ENCODE results near the gene FRAT1. TPM values are rescaled to one million over a fixed set of nuclear protein-coding genes. Genes with fewer than 3 reads are reported as not detected.

The FRAT1 gene
- total RNA-seq, 1 experiment from 2014 or later, result 1.7 TPM

GRCh38 chr10:97358349-97358748 is 39.3 kb downstream of the FRAT1 start:
- ChIA-PET POLR2A (no interaction called here), CTCF (no interaction called here), RAD21 (ENCODE audit: low non-redundant PET in 1 of 2, low total read pairs in 2 of 2, uncharacterized antibody in 2 of 2, unreplicated experiment in 2 of 2) (no interaction called here)
- Histone ChIP-seq H2AFZ (ENCODE audit: low read depth, low read length, poor library complexity, severe bottlenecking) (no peak overlapping the region), H3K27me3 (ENCODE audit: insufficient read depth, low read length) (no peaks in the 10 kb centered on the region), H3K27ac (ENCODE audit: low read depth, low read length) (no peak overlapping the region), H3K9me3 (ENCODE audit: control insufficient read depth in 1 of 2, insufficient read depth in 1 of 2, low read depth in 1 of 2, low read length in 2 of 2) (no peaks in the 10 kb centered on the region), H3K36me3 (ENCODE audit: control insufficient read depth in 1 of 2, insufficient read depth in 2 of 2, low read length in 2 of 2) (peaks cover 21 to 60% of the 10 kb centered on the region in 2 experiments), H3K4me3 (replicated peaks in 1 of 2; ENCODE audit: low read depth in 1 of 2, low read length in 2 of 2) (no peak overlapping the region), H3K4me2 (ENCODE audit: low read length) (no peak overlapping the region), H3K9ac (ENCODE audit: low read length) (no peak overlapping the region), H3K4me1 (ENCODE audit: control insufficient read depth in 1 of 2, insufficient read depth in 2 of 2, low read length in 2 of 2) (no peaks in the 10 kb centered on the region), H4K20me1 (ENCODE audit: insufficient read depth) (no peaks in the 10 kb centered on the region), H3K9me2 (ENCODE audit: insufficient read depth) (no peaks in the 10 kb centered on the region), H3K79me2 (ENCODE audit: insufficient read depth, low read length) (no peaks in the 10 kb centered on the region)
- TF ChIP-seq ZNF274 (IDR thresholded peaks at IDR 0.05; ENCODE audit: low read depth, low read length) (no peak), POLR2A (IDR thresholded peaks at IDR 0.05; ENCODE audit: borderline replicate concordance, extremely low read depth, insufficient read depth, insufficient read length) (no peak)
- no peak for DNase-seq (ENCODE audit: low read depth, low spot score)
- intact Hi-C loops (cut with micrococcal nuclease), result loop anchor here (5.0 kb wide), 1 partner anchor 286 kb away; no protein-coding TSS in a partner anchor
- no TSS peak for BruUV-seq (replicated peaks)
- no peak for ATAC-seq

- intact Hi-C loops (cut with micrococcal nuclease), result loop anchor here (5.0 kb wide), 1 partner anchor 286 kb away; no protein-coding TSS in a partner anchor
- ChIA-PET CTCF (no interaction called here), POLR2A (no interaction called here), RAD21 (ENCODE audit: low non-redundant PET in 1 of 2, low total read pairs in 2 of 2, uncharacterized antibody in 2 of 2, unreplicated experiment in 2 of 2) (no interaction called here)
- Histone ChIP-seq H3K4me2 (ENCODE audit: low read length) (no peak overlapping the region), H3K9me3 (ENCODE audit: control insufficient read depth in 1 of 2, insufficient read depth in 1 of 2, low read depth in 1 of 2, low read length in 2 of 2) (no peaks in the 10 kb centered on the region), H3K4me1 (ENCODE audit: control insufficient read depth in 1 of 2, insufficient read depth in 2 of 2, low read length in 2 of 2) (no peaks in the 10 kb centered on the region), H2AFZ (ENCODE audit: low read depth, low read length, poor library complexity, severe bottlenecking) (no peak overlapping the region), H3K27ac (ENCODE audit: low read depth, low read length) (no peak overlapping the region), H3K9ac (ENCODE audit: low read length) (no peak overlapping the region), H3K79me2 (ENCODE audit: insufficient read depth, low read length) (no peaks in the 10 kb centered on the region), H3K9me2 (ENCODE audit: insufficient read depth) (no peaks in the 10 kb centered on the region), H3K27me3 (ENCODE audit: insufficient read depth, low read length) (no peaks in the 10 kb centered on the region), H3K36me3 (ENCODE audit: control insufficient read depth in 1 of 2, insufficient read depth in 2 of 2, low read length in 2 of 2) (peaks cover 21 to 58% of the 10 kb centered on the region in 2 experiments), H3K4me3 (replicated peaks in 1 of 2; ENCODE audit: low read depth in 1 of 2, low read length in 2 of 2) (no peak overlapping the region), H4K20me1 (ENCODE audit: insufficient read depth) (no peaks in the 10 kb centered on the region)
- ATAC-seq, result no peak
- no peak for DNase-seq (ENCODE audit: low read depth, low spot score)
- TF ChIP-seq RAD21 (IDR thresholded peaks at IDR 0.05; ENCODE audit: low read depth), result no peak
- TF ChIP-seq POLR2AphosphoS5 (IDR thresholded peaks at IDR 0.05; ENCODE audit: low read depth, low read length), result no peak
- TF ChIP-seq CBX3 (IDR thresholded peaks at IDR 0.05; ENCODE audit: low read depth), result no peak
- TF ChIP-seq POLR2A (IDR thresholded peaks at IDR 0.05; ENCODE audit: borderline replicate concordance, extremely low read depth, insufficient read depth, insufficient read length), result no peak
- TF ChIP-seq ZNF274 (IDR thresholded peaks at IDR 0.05; ENCODE audit: low read depth, low read length), result no peak
- TF ChIP-seq ZFX (IDR thresholded peaks at IDR 0.05), result no peak
- TF ChIP-seq, protein P1, sequence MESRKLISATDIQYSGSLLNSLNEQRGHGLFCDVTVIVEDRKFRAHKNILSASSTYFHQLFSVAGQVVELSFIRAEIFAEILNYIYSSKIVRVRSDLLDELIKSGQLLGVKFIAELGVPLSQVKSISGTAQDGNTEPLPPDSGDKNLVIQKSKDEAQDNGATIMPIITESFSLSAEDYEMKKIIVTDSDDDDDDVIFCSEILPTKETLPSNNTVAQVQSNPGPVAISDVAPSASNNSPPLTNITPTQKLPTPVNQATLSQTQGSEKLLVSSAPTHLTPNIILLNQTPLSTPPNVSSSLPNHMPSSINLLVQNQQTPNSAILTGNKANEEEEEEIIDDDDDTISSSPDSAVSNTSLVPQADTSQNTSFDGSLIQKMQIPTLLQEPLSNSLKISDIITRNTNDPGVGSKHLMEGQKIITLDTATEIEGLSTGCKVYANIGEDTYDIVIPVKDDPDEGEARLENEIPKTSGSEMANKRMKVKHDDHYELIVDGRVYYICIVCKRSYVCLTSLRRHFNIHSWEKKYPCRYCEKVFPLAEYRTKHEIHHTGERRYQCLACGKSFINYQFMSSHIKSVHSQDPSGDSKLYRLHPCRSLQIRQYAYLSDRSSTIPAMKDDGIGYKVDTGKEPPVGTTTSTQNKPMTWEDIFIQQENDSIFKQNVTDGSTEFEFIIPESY (IDR thresholded peaks at IDR 0.05; ENCODE audit: extremely low read depth, insufficient replicate concordance, low read length), result no peak
- TF ChIP-seq SP1 (IDR thresholded peaks at IDR 0.05; ENCODE audit: low read depth), result no peak
- no peak for TF ChIP-seq EGR1 (IDR thresholded peaks at IDR 0.05; ENCODE audit: low read depth)
- no peak for TF ChIP-seq JUND (IDR thresholded peaks at IDR 0.05)
- TF ChIP-seq CEBPB (IDR thresholded peaks at IDR 0.05; ENCODE audit: low read depth), result no peak
- no peak for TF ChIP-seq SRF (IDR thresholded peaks at IDR 0.05; ENCODE audit: low read depth)
- TF ChIP-seq, protein P2, sequence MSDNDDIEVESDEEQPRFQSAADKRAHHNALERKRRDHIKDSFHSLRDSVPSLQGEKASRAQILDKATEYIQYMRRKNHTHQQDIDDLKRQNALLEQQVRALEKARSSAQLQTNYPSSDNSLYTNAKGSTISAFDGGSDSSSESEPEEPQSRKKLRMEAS (IDR thresholded peaks at IDR 0.05), result no peak
- TF ChIP-seq CTCF (IDR thresholded peaks at IDR 0.05 in 2 of 3, conservative IDR thresholded peaks at IDR 0.05 in 1 of 3; ENCODE audit: borderline replicate concordance in 1 of 3, insufficient read depth in 1 of 3, low read depth in 2 of 3, low read length in 2 of 3), result no peak
- no peak for TF ChIP-seq EZH2phosphoT487 (IDR thresholded peaks at IDR 0.05; ENCODE audit: borderline replicate concordance)
- no peak for TF ChIP-seq SIN3A (IDR thresholded peaks at IDR 0.05; ENCODE audit: low read depth)
- TF ChIP-seq ELF1 (IDR thresholded peaks at IDR 0.05; ENCODE audit: borderline replicate concordance, low read depth), result no peak
- no peak for TF ChIP-seq TCF7L2 (IDR thresholded peaks at IDR 0.05; ENCODE audit: borderline replicate concordance, extremely low read depth, insufficient read depth, insufficient read length)
- TF ChIP-seq FOSL1 (IDR thresholded peaks at IDR 0.05; ENCODE audit: low read depth), result no peak
- no TSS peak for BruUV-seq (replicated peaks)
Measured at GRCh38 chr10:97358781-97359180, 39.7 kb downstream of the FRAT1 start.

All from HCT116 (cell line).